ENCODE data around the gene MOB3B.

MOB3B gene

GRCh38 chr9:27280860-27281259, 248.8 kb downstream of the MOB3B start:
- TF ChIP-seq CTCF (conservative IDR thresholded peaks at IDR 0.05; ENCODE audit: low read depth): no peak
- CTCF ChIA-PET: no interaction called here
- POLR2A ChIA-PET (ENCODE audit: low non-redundant PET): no interaction called here
- no peak overlapping the region for H3K27ac ChIP-seq
- no peak for DNase-seq (ENCODE audit: low spot score)

- no peak for TF ChIP-seq CTCF (conservative IDR thresholded peaks at IDR 0.05; ENCODE audit: low read depth)
- ChIA-PET CTCF (interaction anchor here (0.5 kb wide), 2 partner anchors 12 to 282 kb away, joined by 3 to 4 read pairs; no protein-coding TSS in a partner anchor), POLR2A (ENCODE audit: low non-redundant PET) (no interaction called here)
- H3K27ac ChIP-seq: no peak overlapping the region
- DNase-seq (ENCODE audit: low spot score): no peak
Observed at GRCh38 chr9:27280249-27280648, 249.4 kb downstream of the MOB3B start.

GRCh38 chr9:27279611-27280010, 250.0 kb downstream of the MOB3B start:
- TF ChIP-seq CTCF (conservative IDR thresholded peaks at IDR 0.05; ENCODE audit: low read depth): no peak
- CTCF ChIA-PET: interaction anchor here (0.5 to 0.6 kb wide), 3 partner anchors 172 to 291 kb away, joined by 3 read pairs; no protein-coding TSS in a partner anchor
- POLR2A ChIA-PET (ENCODE audit: low non-redundant PET): no interaction called here
- DNase-seq (ENCODE audit: low spot score): no peak
- H3K27ac ChIP-seq: no peak overlapping the region

- no peak overlapping the region for H3K27ac ChIP-seq
- no peak for DNase-seq (ENCODE audit: low spot score)
- ChIA-PET CTCF (interaction anchor here (0.6 kb wide), 1 partner anchor 207 kb away, joined by 4 read pairs; no protein-coding TSS in a partner anchor), POLR2A (ENCODE audit: low non-redundant PET) (no interaction called here)
- no peak for TF ChIP-seq CTCF (conservative IDR thresholded peaks at IDR 0.05; ENCODE audit: low read depth)
Observed at GRCh38 chr9:27278374-27278773, 251.2 kb downstream of the MOB3B start.

GRCh38 chr9:27276193-27277030, 253.2 kb downstream of the MOB3B start:
- CTCF ChIA-PET: interaction anchor here (0.5 to 0.9 kb wide), 13 partner anchors 10 to 460 kb away, joined by 3 to 5 read pairs (median 3); no protein-coding TSS in a partner anchor
- TF ChIP-seq CTCF (conservative IDR thresholded peaks at IDR 0.05; ENCODE audit: low read depth): peak; percentile 86
- no peak overlapping the region for H3K27ac ChIP-seq
- POLR2A ChIA-PET (ENCODE audit: low non-redundant PET): no interaction called here
- DNase-seq (ENCODE audit: low spot score): peak; percentile 44

Measured in RWPE1 (cell line).